ENCODE measurements around the gene CD177. TPM values are rescaled to one million over a fixed set of nuclear protein-coding genes. Genes with fewer than 3 reads are reported as not detected.
"Not testable (repeated sequence)": the region's sequence is repeated elsewhere in the genome, so short reads cannot be mapped to it uniquely, and the experiment has no call there.

Gene CD177
- total RNA-seq, 1 experiment from 2014 or later = not detected

DNA sequence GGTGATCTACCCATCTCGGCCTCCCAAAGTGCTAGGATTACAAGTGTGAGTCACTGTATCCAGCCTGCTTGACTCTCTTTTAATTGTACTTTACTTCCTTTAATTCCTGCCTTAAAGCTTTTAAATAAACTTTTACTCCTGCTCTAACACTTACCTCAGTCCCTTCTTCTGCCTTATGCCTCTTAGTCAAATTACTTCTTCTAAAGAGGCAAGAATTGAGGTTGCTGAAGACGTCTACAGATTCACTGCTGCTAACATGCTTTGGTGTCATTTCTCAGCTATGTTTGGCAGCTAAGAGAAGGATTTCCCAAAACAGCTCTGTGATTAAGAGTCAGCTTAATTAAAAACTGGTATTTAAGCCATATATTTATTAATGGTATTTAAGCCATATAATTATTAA, 32.9 kb upstream of the CD177 start:
- H4K20me1 ChIP-seq (ENCODE audit: insufficient read depth) = no peaks in the 10 kb centered on the region
- POLR2A ChIA-PET = no interaction called here
- no peak for TF ChIP-seq EZH2 (IDR thresholded peaks at IDR 0.05)

DNA sequence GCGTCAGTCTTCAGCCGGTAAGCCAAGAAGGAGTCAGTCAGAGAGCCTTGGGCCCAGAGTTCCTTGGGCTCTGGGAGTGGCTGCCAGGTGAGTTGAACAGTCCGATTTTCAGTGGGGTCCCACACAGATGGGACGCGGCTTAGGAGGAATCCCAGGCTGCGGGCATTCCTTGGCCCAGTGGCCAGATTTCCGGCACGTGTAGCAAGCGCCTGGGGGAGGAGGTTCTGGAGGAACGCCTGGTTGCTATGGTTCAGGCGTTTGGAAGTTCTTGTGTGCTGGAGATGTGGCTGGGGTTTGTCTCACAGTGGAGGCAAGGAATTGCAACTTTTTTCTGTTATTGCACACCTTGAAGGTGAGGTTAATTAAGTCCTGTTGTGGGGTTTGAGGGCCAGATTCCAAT, 26.7 kb upstream of the CD177 start:
- H3K9me3 ChIP-seq (ENCODE audit: control insufficient read depth in 1 of 2, insufficient read depth in 1 of 2, low read depth in 1 of 2, low read length in 2 of 2); H3K4me2 ChIP-seq (ENCODE audit: low read length); H2AFZ ChIP-seq (ENCODE audit: low read depth, low read length, poor library complexity, severe bottlenecking); BruUV-seq (replicated peaks); H3K9ac ChIP-seq (ENCODE audit: low read length); H3K9me2 ChIP-seq (ENCODE audit: insufficient read depth); POLR2A ChIA-PET; DNase-seq (ENCODE audit: low read depth, low spot score); H3K4me1 ChIP-seq (ENCODE audit: control insufficient read depth in 1 of 2, insufficient read depth in 2 of 2, low read length in 2 of 2); intact Hi-C loops (cut with micrococcal nuclease); H3K36me3 ChIP-seq (ENCODE audit: control insufficient read depth in 1 of 2, insufficient read depth in 2 of 2, low read length in 2 of 2); H3K4me3 ChIP-seq (replicated peaks in 1 of 2; ENCODE audit: low read depth in 1 of 2, low read length in 2 of 2); H4K20me1 ChIP-seq (ENCODE audit: insufficient read depth); ATAC-seq; H3K27me3 ChIP-seq (ENCODE audit: insufficient read depth, low read length); RAD21 ChIA-PET (ENCODE audit: low non-redundant PET in 1 of 2, low total read pairs in 2 of 2, uncharacterized antibody in 2 of 2, unreplicated experiment in 2 of 2); CTCF ChIA-PET; H3K27ac ChIP-seq (ENCODE audit: low read depth, low read length); H3K79me2 ChIP-seq (ENCODE audit: insufficient read depth, low read length): not testable (repeated sequence)

More for the DNA sequence above, 32.9 kb upstream of the CD177 start:
- Histone ChIP-seq H3K79me2 (ENCODE audit: insufficient read depth, low read length) (no peaks in the 10 kb centered on the region), H2AFZ (ENCODE audit: low read depth, low read length, poor library complexity, severe bottlenecking) (no peak overlapping the region), H3K36me3 (ENCODE audit: control insufficient read depth in 1 of 2, insufficient read depth in 2 of 2, low read length in 2 of 2) (no peaks in the 10 kb centered on the region), H3K4me1 (ENCODE audit: control insufficient read depth in 1 of 2, insufficient read depth in 2 of 2, low read length in 2 of 2) (peaks cover 0 to 11% of the 10 kb centered on the region in 2 experiments; a peak in 2 of 4 replicates), H3K27me3 (ENCODE audit: insufficient read depth, low read length) (no peaks in the 10 kb centered on the region), H3K9ac (ENCODE audit: low read length) (no peak overlapping the region), H3K4me3 (replicated peaks in 1 of 2; ENCODE audit: low read depth in 1 of 2, low read length in 2 of 2) (no peak overlapping the region), H3K4me2 (ENCODE audit: low read length) (no peak overlapping the region), H3K9me3 (ENCODE audit: control insufficient read depth in 1 of 2, insufficient read depth in 1 of 2, low read depth in 1 of 2, low read length in 2 of 2) (no peaks in the 10 kb centered on the region), H3K9me2 (ENCODE audit: insufficient read depth) (no peaks in the 10 kb centered on the region), H3K27ac (ENCODE audit: low read depth, low read length) (no peak overlapping the region)
- no peak for DNase-seq (ENCODE audit: low read depth, low spot score)
- CTCF ChIA-PET = interaction anchor here (1.5 to 1.7 kb wide), 2 partner anchors 13 to 199 kb away, joined by 4 to 8 read pairs; no protein-coding TSS in a partner anchor
- intact Hi-C loops (cut with micrococcal nuclease) = no loop called here
- RAD21 ChIA-PET (ENCODE audit: low non-redundant PET in 1 of 2, low total read pairs in 2 of 2, uncharacterized antibody in 2 of 2, unreplicated experiment in 2 of 2) = no interaction called here
- BruUV-seq (replicated peaks) = no TSS peak
- ATAC-seq = no peak

DNA sequence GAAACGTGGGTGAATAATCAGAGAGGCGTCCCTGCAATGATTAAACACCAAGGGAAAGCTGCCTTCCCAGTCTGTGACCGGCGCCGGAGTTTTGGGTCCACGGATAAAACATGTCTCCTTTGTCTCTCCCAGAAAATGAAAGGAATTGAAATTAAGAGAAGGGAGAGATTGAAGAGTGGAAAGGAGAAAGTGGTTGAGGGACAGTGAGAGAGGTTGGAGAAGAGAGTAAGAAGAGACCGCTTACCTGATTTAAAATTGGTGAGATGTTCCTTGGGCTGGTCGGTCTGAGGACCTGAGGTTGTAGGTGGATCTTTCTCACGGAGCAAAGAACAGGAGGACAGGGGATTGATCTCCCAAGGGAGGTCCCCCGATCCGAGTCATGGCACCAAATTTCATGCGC, 24.9 kb upstream of the CD177 start:
- H3K9me2 ChIP-seq (ENCODE audit: insufficient read depth); BruUV-seq (replicated peaks): not testable (repeated sequence)

DNA sequence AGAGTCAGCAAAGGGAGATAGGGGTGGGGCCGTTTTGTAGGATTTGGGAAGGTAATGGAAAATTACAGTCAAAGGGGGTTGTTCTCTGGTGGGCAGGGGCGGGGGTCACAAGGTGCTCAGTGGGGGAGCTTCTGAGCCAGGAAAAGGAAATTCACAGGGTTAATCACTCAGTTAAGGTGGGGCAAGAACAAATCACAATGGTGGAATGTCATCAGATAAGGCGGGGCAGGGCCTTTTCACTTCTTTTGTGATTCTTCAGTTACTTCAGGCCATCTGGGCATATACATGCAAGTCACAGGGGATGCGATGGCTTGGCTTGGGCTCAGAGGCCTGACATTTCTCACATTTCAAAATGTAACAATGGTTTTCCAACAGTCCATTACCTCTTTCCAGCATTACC, 24.4 kb upstream of the CD177 start:
- intact Hi-C loops (cut with micrococcal nuclease); BruUV-seq (replicated peaks); DNase-seq (ENCODE audit: low read depth, low spot score); CTCF ChIA-PET; H3K4me3 ChIP-seq (replicated peaks in 1 of 2; ENCODE audit: low read depth in 1 of 2, low read length in 2 of 2); H3K36me3 ChIP-seq (ENCODE audit: control insufficient read depth in 1 of 2, insufficient read depth in 2 of 2, low read length in 2 of 2); RAD21 ChIA-PET (ENCODE audit: low non-redundant PET in 1 of 2, low total read pairs in 2 of 2, uncharacterized antibody in 2 of 2, unreplicated experiment in 2 of 2); H3K9me2 ChIP-seq (ENCODE audit: insufficient read depth); H3K27ac ChIP-seq (ENCODE audit: low read depth, low read length); H3K27me3 ChIP-seq (ENCODE audit: insufficient read depth, low read length); H4K20me1 ChIP-seq (ENCODE audit: insufficient read depth); POLR2A ChIA-PET; H3K9me3 ChIP-seq (ENCODE audit: control insufficient read depth in 1 of 2, insufficient read depth in 1 of 2, low read depth in 1 of 2, low read length in 2 of 2); H3K4me2 ChIP-seq (ENCODE audit: low read length); H2AFZ ChIP-seq (ENCODE audit: low read depth, low read length, poor library complexity, severe bottlenecking); ATAC-seq; H3K79me2 ChIP-seq (ENCODE audit: insufficient read depth, low read length); H3K9ac ChIP-seq (ENCODE audit: low read length): not testable (repeated sequence)
- peaks cover 0 to 12% of the 10 kb centered on the region in 2 experiments; a peak in 1 of 4 replicates for H3K4me1 ChIP-seq (ENCODE audit: control insufficient read depth in 1 of 2, insufficient read depth in 2 of 2, low read length in 2 of 2)

More for the DNA sequence above, 24.9 kb upstream of the CD177 start:
- H3K4me1 ChIP-seq (ENCODE audit: control insufficient read depth in 1 of 2, insufficient read depth in 2 of 2, low read length in 2 of 2) = peaks cover 0 to 12% of the 10 kb centered on the region in 2 experiments; a peak in 1 of 4 replicates
- H3K4me3 ChIP-seq (replicated peaks in 1 of 2; ENCODE audit: low read depth in 1 of 2, low read length in 2 of 2); H2AFZ ChIP-seq (ENCODE audit: low read depth, low read length, poor library complexity, severe bottlenecking); DNase-seq (ENCODE audit: low read depth, low spot score); ATAC-seq; POLR2A ChIA-PET; H3K27ac ChIP-seq (ENCODE audit: low read depth, low read length); H3K36me3 ChIP-seq (ENCODE audit: control insufficient read depth in 1 of 2, insufficient read depth in 2 of 2, low read length in 2 of 2); H3K79me2 ChIP-seq (ENCODE audit: insufficient read depth, low read length); CTCF ChIA-PET; RAD21 ChIA-PET (ENCODE audit: low non-redundant PET in 1 of 2, low total read pairs in 2 of 2, uncharacterized antibody in 2 of 2, unreplicated experiment in 2 of 2); intact Hi-C loops (cut with micrococcal nuclease); H3K9ac ChIP-seq (ENCODE audit: low read length); H3K9me3 ChIP-seq (ENCODE audit: control insufficient read depth in 1 of 2, insufficient read depth in 1 of 2, low read depth in 1 of 2, low read length in 2 of 2); H3K27me3 ChIP-seq (ENCODE audit: insufficient read depth, low read length); H3K4me2 ChIP-seq (ENCODE audit: low read length); H4K20me1 ChIP-seq (ENCODE audit: insufficient read depth): not testable (repeated sequence)
